GM12872 (cell line): ENCODE data around the gene NTNG1.

Source experiments
- TF ChIP-seq, protein P1 (sequence below): IDR thresholded peaks from 3 replicates; pipeline ENCODE4 v1.5.1; 2011; ENCODE audit warnings: low read depth, mild to moderate bottlenecking, low read length, moderate library complexity; ENCODE audit not compliant: insufficient read depth

Gene NTNG1

DNA sequence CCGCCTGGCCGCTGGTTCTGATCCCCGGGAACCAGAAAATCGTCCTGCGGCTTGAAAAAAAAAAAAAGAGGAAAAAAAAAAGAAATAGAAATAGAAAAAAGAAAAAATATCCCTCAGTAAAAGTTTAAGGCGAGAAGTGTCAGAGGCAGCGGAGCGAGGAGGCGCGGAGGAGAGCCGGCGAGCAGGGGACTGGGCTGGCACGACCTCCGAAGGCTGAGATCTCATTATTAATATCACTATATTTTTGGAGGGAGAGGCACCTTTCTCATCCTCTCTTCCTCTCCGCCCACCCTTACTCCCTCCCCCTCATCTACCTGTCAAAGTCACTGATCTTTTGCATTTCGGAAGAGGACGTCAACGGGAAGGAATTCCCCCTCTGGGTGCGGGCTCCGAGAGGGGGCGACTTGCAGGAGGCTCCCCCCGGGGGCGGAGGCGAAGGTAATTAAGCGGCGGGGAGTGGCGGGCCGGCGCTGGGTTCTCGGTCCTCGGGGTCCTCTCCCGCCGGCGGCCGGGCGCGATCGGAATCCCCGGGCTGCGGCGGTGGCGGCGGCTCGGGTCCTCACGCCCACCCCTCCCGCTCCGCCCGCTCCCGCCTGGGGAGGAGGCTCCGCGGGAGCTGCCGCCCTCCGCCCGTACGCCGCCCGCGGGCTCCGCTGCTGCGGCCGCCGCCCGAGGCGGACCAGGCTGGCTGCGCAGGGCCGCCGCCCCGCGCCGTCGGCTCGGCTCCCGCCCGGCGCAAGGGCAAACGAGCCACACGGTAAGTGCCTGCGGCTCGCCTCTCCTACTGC, at the start of gene NTNG1:
Gene NTNG1, plus strand, starts transcription at position 337 of the 788 bp plus-strand sequence.
- TF ChIP-seq, protein P1, sequence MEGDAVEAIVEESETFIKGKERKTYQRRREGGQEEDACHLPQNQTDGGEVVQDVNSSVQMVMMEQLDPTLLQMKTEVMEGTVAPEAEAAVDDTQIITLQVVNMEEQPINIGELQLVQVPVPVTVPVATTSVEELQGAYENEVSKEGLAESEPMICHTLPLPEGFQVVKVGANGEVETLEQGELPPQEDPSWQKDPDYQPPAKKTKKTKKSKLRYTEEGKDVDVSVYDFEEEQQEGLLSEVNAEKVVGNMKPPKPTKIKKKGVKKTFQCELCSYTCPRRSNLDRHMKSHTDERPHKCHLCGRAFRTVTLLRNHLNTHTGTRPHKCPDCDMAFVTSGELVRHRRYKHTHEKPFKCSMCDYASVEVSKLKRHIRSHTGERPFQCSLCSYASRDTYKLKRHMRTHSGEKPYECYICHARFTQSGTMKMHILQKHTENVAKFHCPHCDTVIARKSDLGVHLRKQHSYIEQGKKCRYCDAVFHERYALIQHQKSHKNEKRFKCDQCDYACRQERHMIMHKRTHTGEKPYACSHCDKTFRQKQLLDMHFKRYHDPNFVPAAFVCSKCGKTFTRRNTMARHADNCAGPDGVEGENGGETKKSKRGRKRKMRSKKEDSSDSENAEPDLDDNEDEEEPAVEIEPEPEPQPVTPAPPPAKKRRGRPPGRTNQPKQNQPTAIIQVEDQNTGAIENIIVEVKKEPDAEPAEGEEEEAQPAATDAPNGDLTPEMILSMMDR = no peak

DNA sequence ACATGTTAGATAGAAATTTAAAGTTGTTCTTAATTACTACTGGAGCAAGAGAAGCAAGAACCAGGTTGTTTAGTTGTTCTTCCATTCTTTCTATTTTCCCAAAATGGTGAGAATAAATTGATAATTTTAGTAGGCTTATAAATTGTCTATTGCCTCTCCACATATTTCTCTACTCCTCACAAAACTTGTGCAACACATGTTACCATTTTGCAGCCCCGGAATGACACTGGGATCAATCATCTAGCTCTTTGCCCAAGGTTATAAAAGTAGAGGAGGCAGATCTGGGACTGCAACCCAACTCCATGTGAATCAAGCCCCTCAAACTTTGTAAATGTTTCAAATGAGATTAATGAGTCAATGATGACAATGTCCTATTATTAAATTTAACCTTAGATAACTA, 49.4 kb upstream of the NTNG1 start:
- TF ChIP-seq, protein P1 = no peak

DNA sequence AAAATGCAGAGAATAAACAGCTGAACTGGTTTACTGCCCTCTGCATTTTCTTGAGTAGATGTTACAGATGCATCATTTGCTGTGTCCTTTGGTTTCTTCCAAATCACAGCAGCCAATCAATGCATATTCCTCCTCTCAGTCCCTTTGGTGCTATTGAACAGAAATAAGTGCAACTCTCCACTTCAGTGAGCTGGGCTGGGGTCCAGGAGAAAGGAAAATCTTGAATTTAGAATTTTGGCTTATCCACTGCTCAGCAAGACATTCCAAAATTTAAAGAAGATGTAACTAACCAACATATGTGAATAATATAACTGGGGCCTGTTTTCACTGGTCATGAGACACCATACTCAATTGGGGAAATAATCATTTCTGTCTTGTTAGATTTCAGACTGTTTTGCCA, 45.2 kb upstream of the NTNG1 start:
- TF ChIP-seq, protein P1 = no peak

DNA sequence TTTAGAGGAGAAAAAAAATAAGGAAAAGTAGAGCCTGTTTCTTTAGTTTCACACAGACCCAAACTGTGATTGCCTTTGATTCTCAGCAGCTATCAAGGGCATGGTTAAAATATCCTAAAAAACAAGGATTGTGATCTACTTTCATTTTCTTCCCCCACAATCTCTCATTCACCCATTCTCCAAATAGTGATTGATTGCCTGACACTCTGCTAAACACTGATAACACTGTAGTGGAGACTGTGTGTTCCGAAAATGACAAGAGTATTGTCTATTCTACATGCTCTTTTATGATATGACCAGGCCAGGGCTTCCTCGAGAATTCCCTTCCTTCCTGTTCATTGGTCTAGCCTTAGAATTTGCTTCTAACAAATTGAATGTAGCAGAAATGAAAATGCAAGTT, 44.1 kb upstream of the NTNG1 start:
- TF ChIP-seq, protein P1 = no peak

DNA sequence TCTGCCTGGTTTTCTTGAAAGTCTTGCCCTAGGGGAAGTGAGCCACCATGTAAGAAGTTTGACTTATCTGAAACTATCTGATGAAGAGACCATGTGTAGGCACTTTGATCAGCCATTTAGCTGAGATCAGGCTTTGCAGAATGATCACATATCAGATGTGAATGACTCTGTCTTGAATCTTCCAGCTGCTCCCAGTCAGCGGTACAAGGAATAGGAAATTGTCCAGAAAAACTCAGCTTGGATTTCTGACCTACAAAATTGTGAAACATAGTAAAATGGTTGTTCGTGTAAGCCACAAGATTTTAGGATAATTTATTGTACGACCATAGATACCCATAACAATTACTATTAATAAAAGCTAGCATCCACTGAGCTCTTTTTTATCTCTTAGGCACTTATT, 41.9 kb upstream of the NTNG1 start:
- TF ChIP-seq, protein P1 = no peak

DNA sequence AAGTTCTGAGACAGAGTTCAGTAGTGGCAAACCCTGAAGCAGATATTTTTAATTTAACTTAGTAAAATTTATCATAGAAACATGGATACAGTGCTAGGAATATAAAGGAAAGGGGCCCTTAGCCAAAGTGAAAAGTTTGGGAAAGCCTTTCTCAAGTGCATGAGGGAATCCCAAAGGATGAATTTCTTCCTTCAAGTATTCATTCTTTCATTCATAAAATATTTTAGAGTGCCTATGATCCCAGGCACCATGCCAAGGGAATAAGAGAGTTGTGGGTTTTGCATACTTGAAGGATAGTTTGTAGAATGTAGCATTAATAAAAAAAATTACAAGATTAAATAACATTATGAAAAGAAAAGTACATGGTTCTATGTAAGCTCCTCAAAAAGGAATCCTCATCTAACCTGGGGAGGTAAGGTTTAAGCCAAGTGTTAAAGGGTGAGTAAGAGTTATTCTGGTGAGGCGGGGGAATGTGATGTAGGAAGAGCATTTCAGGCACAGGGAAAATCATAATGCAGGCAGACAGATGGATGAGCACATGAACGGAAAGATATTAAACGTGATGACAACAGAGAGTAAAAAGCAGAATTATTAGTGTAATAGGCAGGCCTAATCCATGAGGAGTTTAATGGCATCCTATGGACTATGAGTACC, 40.4 kb upstream of the NTNG1 start:
- TF ChIP-seq, protein P1 = no peak

DNA sequence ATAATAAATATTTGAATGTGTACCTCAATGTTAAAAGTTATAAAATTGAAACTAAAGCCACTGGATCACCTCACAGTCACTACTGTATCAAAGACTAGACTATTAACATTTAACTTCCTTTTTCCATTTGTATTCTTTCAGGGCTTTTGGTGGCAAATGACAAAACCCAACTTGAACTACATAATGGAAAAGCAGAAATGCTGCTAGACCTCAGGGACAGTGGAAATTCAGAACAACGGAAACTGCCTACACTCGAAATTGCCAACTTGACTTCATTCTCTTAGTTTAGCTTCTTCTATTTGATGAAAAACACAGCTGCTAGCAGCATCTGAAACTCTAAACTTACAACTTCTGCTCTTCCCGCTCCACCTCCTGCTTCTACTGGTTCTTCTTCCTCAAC, 34.9 kb upstream of the NTNG1 start:
- TF ChIP-seq, protein P1 = no peak
